Left kidney (tissue), 8 donors: ENCODE measurements around the gene BLOC1S6. TPM values are rescaled to one million over a fixed set of nuclear protein-coding genes. Genes with fewer than 3 reads are reported as not detected.
A peak's percentile ranks its signal among the peaks of the same experiment; 100 is the strongest.

ENCODE experiments used
- DNase-seq: peaks from one replicate; pipeline ENCODE4 v3.0.0-alpha.2; 2013
- long read RNA-seq, 8 donors: transcript quantifications; one replicate each; lab custom pipeline, GENCODE V29; 2026
- polyA plus RNA-seq: library from polyadenylated mRNA; unstranded; fragments of 120-200 nt; gene quantifications from one replicate; pipeline ENCODE4 v1.2.1, GENCODE V29; 2013; ENCODE audit not compliant: insufficient read length

Gene BLOC1S6
- 53.3 TPM for polyA plus RNA-seq
- long read RNA-seq, donor 1, full-length matches to known transcripts: 8 of 8 reads
- long read RNA-seq, donor 1, partial matches to known transcripts: 0 of 8 reads
- long read RNA-seq, donor 1, other reads (novel, unspliced or antisense): 0 of 8 reads
- long read RNA-seq, donor 2, full-length matches to known transcripts: 10 of 10 reads
- long read RNA-seq, donor 2, partial matches to known transcripts: 0 of 10 reads
- long read RNA-seq, donor 2, other reads (novel, unspliced or antisense): 0 of 10 reads
- long read RNA-seq, donor 3, full-length matches to known transcripts: 10 of 10 reads
- long read RNA-seq, donor 3, partial matches to known transcripts: 0 of 10 reads
- long read RNA-seq, donor 3, other reads (novel, unspliced or antisense): 0 of 10 reads
- long read RNA-seq, donor 4: 0 reads
- long read RNA-seq, donor 5, full-length matches to known transcripts: 11 of 18 reads
- long read RNA-seq, donor 5, partial matches to known transcripts: 7 of 18 reads
- long read RNA-seq, donor 5, other reads (novel, unspliced or antisense): 0 of 18 reads
- long read RNA-seq, donor 6, full-length matches to known transcripts: 10 of 10 reads
- long read RNA-seq, donor 6, partial matches to known transcripts: 0 of 10 reads
- long read RNA-seq, donor 6, other reads (novel, unspliced or antisense): 0 of 10 reads
- long read RNA-seq, donor 7, full-length matches to known transcripts: 10 of 37 reads
- long read RNA-seq, donor 7, partial matches to known transcripts: 27 of 37 reads
- long read RNA-seq, donor 7, other reads (novel, unspliced or antisense): 0 of 37 reads
- long read RNA-seq, donor 8, partial matches to known transcripts: 0 of 2 reads
- long read RNA-seq, donor 8, other reads (novel, unspliced or antisense): 0 of 2 reads

- peak; percentile 96 for DNase-seq
Observed at GRCh38 chr15:45587095-45587862, at the start of gene BLOC1S6. TSS of gene BLOC1S6 (plus strand) at chr15:45587379. CDS start at chr15:45587444, 65 bp downstream.

DNA sequence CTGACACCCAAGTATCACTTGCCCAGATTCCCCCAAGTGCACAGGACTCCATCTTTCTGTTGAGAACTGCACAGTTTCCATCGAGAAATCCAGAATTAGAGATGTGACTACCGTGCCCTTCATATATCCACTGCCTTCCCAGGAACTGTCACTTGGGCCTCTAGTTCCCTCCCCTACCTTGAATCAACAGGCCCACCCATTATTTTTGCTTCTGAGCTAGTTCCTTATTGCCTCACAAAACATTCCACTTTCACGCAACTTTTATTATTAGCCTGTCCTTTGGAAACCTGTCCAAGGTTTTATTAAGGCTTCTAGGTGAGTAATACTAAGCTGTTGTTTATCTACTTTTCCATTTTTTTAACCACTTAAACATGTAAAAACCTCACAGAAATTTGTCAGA is 47.5 kb upstream of the BLOC1S6 start:
- no peak for DNase-seq

GRCh38 chr15:45540531-45540930 is 46.6 kb upstream of the BLOC1S6 start:
- DNase-seq: no peak

DNA sequence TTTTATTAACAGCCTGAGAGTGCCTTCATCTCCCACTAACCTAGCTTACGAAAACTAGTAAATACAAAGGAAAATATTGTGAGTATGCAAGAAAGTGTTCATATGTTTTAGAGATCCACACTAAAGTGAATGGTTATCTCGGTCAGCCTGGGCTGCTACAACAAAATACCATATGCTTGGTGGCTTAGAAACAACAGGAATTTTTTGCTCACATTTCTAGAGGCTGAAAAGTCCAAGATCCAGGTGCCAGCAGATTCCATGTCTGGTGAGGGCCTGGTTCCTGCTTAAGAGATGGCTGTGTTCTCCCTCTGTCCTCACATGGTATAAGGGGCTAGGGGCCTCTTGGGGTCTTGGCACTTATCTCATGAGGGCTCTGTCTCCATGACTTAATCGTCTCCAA is 44.1 kb upstream of the BLOC1S6 start:
- no peak for DNase-seq

- no peak for DNase-seq
Observed at GRCh38 chr15:45544266-45545023, 42.7 kb upstream of the BLOC1S6 start.

- DNase-seq: no peak
Observed at GRCh38 chr15:45546789-45547188, 40.4 kb upstream of the BLOC1S6 start.

GRCh38 chr15:45548753-45549520 is 38.2 kb upstream of the BLOC1S6 start:
- no peak for DNase-seq

DNA sequence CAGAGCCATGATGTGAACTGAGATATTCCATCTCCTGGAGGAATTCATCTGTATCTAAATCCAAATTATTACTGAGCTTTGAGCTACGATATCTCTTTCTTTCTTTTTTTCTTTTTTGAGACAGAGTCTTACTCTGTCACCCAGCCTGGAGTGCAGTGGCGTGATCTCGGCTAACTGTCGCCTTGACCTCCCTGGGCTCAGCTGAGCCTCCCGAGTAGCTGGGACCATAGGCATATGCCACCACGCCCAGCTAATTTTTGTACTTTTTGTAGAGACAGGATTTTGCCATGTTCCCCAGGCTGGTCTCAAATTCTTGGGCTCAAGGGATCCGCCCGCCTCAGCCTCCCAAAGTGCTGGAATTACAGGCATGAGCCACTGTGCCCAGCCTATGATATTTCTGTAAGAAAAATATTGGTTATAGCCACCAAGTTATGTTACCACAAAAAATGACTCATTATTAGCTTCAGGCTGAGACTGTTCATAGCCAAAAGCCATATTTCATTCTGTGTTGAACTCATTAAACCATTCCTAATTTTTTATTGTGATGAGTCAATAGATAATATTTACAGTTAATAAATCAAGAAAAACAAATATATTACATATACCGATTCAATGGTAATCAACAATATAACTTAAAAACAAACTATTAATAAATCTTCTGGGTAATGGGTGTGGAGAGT is 37.5 kb upstream of the BLOC1S6 start:
- no peak for DNase-seq

- no peak for DNase-seq
Observed at GRCh38 chr15:45550436-45550835, 36.7 kb upstream of the BLOC1S6 start.

GRCh38 chr15:45551676-45552075 is 35.5 kb upstream of the BLOC1S6 start:
- no peak for DNase-seq

DNA sequence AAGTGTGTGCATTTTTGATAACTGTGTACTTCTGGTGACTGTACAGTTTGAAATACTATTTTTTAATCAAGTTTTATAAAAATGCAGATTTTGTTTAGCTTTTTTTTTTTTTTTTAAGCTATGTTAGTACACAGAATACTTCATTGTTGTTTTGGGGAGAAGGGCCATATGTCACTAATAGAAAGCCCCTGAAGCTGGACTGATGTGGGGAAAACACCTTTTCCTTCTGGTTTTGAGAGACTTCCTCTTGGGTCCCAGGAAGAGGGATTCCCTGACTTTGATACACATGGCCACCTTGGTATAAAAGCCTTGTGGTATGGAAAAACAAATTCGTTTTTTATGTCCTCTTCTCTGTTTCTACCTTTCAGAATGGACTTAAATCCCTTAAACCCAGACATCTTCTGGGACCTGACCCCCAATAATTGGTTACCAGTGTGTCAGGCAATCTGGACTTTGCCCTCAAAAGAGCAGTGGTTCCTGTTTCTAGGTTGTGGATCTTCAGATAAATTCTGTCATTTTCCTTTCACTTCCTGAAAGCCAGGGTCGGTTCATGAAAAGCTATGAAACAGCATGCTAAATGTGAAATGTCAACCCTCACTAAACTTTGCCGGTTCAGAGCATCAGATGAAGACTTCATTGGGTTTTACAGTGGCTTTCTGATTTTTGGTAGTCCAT is 31.1 kb upstream of the BLOC1S6 start:
- no peak for DNase-seq

GRCh38 chr15:45572617-45573016 is 14.6 kb upstream of the BLOC1S6 start:
- DNase-seq: no peak

DNA sequence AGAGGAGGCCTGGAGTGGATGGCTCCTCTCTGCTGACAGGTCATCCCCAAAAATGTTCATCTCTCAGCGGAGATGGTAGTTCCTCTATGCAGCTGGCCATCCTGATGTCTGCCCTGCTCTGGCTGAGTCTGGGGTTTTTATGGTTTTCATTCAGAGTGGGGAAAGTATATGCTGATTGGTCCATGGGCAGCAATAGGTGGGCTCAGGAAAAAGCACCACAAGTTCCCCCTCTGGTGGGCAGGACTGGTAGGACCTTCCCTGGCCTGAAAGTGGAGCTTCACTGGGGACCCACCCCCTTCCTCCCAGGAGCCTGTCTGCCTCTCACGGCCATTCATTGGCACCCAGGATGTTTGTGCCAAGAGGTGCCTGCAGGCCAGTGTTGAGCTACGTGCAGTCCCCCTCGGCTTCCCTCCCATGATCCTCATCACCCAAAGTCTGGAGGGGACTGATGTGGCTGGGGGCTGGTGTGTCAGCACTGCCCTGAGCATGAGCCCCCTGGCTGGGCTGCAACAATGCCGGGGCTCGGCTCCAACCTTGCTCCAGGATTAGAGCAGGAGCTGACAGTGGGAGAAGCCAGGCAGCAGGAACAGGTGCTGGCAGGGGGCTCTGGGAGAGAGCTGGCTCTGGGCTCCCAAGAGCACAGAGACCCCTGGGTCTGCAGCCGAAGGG is 13.1 kb upstream of the BLOC1S6 start:
- no peak for DNase-seq

DNA sequence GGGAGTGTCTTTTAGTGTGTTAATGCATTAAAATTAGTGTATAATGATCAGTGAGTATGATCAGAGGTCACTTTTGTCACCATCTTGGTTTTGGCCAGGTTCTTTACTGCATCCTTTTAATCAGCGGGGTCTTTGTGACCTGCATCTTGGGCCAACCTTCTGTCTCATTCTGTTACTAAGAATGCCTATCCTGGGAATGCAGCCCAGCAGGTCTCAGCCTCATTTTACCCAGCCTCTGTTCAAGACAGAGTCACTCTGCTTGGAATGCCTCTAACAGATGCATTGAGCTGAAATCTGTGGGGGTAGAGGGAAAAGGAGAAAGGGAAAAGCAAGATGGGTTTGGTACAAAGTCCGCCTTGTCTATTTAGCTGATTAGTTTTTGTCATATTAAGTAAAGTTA is 5.3 kb upstream of the BLOC1S6 start:
- DNase-seq: no peak

DNA sequence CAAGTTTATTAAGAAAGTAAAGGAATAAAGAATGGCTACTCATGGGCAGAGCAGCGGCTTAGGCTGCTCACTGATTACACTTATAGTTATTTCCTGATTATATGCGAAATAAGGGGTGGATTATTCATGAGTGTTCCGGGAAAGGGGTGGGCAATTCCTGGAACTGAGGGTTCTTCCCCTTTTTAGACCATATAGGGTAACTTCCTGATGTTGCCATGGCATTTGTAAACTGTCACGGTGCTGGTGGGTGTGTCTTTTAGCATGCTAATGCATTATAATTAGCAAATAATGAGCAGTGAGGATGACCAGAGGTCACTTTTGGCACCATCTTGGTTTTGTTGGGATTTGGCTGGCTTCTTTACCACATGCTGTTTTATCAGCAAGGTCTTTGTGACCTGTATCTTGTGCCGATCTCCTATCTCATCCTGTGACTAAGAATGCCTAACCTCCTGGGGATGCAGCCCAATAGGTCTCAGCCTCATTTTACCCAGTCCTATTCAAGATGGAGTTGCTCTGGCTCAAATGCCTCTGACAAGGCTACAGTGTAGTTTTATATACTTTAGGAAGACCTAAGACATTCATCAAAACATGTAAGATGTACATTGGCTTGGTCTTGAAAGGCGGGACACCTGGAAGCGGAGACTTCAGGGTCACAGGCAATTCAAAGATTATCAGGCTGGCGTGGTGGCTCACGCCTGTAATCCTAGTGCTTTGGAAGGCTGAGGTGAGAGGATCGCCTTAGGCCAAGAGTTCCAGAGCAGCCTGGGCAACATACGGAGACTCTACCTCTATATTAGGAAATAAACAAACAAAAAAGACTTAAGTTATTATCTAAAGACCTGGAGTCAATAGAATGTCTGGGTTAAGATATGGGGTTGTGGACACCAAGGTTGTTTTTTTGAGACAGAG is 3.2 kb upstream of the BLOC1S6 start:
- no peak for DNase-seq

DNA sequence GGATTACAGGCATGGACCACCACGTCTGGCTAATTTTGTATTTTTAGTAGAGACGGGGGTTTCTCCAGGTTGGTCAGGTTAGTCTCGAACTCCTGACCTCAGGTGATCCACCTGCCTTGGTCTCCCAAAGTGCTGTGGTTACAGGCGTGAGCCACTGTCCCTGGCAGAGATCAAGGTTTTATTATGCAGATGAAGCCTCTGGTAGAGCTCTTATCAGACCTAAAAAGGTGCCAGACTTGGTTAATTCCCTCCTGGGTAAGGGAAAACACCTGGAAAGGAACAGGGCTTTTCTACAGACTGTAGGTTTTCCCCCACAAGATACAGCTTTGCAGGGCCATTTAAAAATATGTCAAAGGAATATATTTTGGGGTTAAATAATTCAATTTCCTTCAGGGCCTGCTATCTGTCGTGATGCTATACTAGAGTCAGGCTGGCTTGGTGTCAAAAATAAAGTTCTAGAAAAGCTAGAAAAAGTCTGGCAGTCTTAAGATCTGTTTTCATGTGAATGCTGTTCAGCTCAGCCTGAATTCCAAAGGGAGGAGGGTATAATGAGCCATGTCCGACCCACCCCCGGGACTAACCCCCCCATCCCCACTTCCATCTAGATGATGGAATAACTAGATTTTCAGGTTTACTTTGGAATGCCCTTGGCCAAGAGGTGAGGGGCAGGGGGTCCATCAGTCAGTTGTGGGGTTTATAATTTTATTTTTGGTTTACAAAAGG is 1.9 kb upstream of the BLOC1S6 start:
- DNase-seq: peak; percentile 13

DNA sequence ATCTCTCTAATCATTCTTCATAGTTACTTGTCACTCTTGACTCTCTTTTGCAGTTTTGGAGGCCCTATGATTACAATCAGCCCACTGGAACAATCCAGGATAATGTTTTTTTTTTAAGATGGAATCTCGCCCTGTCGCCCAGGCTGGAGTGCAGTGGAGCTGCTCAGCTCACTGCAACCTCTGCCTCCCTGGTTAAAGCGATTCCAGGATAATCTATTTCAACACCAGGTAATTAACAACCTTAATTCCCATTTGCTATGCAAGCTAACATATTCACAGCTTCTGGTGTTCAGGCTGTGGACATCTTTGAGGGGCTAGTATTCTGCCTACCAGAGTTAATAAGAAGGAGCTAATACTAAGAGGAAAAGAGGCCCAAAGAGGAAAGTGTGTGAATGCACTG is 1.1 kb upstream of the BLOC1S6 start:
- DNase-seq: no peak
